Esophagus (tissue), 2 donors: ENCODE results near the gene PBXIP1. TPM values are rescaled to one million over a fixed set of nuclear protein-coding genes. Genes with fewer than 3 reads are reported as not detected.

Source experiments
- H3K27ac ChIP-seq, 2 donors: one replicate each; pipeline ENCODE4 v1.5.1; 2013; ENCODE audit warnings: low read depth in 2 of 2, mild to moderate bottlenecking in 2 of 2, inconsistent platforms in 1 of 2, low read length in 1 of 2, moderate library complexity in 1 of 2
- H3K27me3 ChIP-seq, 2 donors: one replicate each; pipeline ENCODE4 v1.6.1; 2013; ENCODE audit warnings: low read length in 2 of 2, control low read depth in 1 of 2, mild to moderate bottlenecking in 1 of 2; ENCODE audit not compliant: insufficient read depth in 2 of 2, control insufficient read depth in 1 of 2
- H3K36me3 ChIP-seq, 2 donors: one replicate each; pipeline ENCODE4 v1.6.1; 2013; ENCODE audit warnings: low read length in 1 of 2; ENCODE audit not compliant: control insufficient read depth in 2 of 2, insufficient read depth in 2 of 2
- H3K4me1 ChIP-seq, 2 donors: one replicate each; pipeline ENCODE4 v1.6.1; 2013; ENCODE audit warnings: low read length in 1 of 2; ENCODE audit not compliant: control insufficient read depth in 2 of 2, insufficient read depth in 2 of 2
- H3K4me3 ChIP-seq, 2 donors: one replicate each; pipeline ENCODE4 v1.5.1; 2013; ENCODE audit warnings: low read length in 2 of 2, mild to moderate bottlenecking in 2 of 2, low read depth in 1 of 2, moderate library complexity in 1 of 2
- H3K9me3 ChIP-seq, 2 donors: one replicate each; pipeline ENCODE4 v1.6.1; 2013; ENCODE audit warnings: mild to moderate bottlenecking in 2 of 2, low read depth in 1 of 2, low read length in 1 of 2, moderate library complexity in 1 of 2; ENCODE audit not compliant: control insufficient read depth in 2 of 2, insufficient read depth in 1 of 2
- WGBS, 2 donors: extraction: QIAGEN DNeasy Blood & Tissue Kit; methylation state at CpG; one replicate each; pipeline ENCODE4 v1.1.7; 2013; 5-methylcytosine and 5-hydroxymethylcytosine counted together
- polyA plus RNA-seq, 2 donors: library from polyadenylated mRNA; stranded (reverse); fragments of 200-250 nt; gene quantifications; one replicate each; pipeline ENCODE4 v1.2.3, GENCODE V29; 2013
- donor health status: healthy with polysubstance abuse.
- donor health status: Bipolar disorder and iron deficiency.

PBXIP1 gene
- polyA plus RNA-seq, 2 donors = 18.3 to 25.7 TPM

DNA sequence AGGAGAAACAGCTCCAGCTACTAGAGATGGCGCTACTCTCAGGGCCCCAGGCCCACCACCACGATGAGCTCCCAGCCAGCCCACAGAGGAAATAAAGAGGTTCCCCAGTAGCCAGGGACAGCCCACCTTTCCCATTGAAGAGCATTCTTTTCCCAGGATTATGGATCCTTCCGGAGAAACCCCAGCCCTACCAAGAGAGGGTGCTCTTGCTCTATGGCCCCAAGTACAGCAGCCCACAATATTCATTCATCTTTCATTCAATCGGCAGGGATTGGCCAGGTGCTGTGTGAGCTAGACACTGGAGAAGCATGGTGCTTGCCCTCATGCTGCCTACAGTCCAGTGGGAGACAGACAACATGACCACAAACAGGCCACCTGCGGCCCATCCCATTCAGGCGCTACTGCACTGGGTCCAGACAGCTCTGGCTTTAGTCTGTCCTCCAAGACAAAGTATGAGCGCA, 49.2 kb downstream of the PBXIP1 start:
- Histone ChIP-seq H3K27ac (no peak overlapping the region), H3K9me3 (peaks cover 0 to 2% of the 10 kb centered on the region in 2 donors)
- WGBS, 2 donors = 78 to 82% methylated on average over 7 of the region's 7 CpGs

GRCh38 chr1:154902938-154903566, 52.8 kb downstream of the PBXIP1 start:
- Histone ChIP-seq H3K4me1 (no peaks in the 10 kb centered on the region), H3K36me3 (no peaks in the 10 kb centered on the region), H3K27me3 (no peaks in the 10 kb centered on the region), H3K4me3 (no peak overlapping the region), H3K27ac (no peak overlapping the region), H3K9me3 (peaks cover 0 to 2% of the 10 kb centered on the region in 2 donors)
- WGBS, 2 donors = 41 to 61% methylated on average over 3 of the region's 3 CpGs

More for the DNA sequence above, 49.2 kb downstream of the PBXIP1 start:
- peaks cover 0 to 8% of the 10 kb centered on the region in 2 donors for H3K4me1 ChIP-seq
- H3K4me3 ChIP-seq = no peak overlapping the region
- H3K27me3 ChIP-seq = no peaks in the 10 kb centered on the region
- H3K36me3 ChIP-seq = no peaks in the 10 kb centered on the region

DNA sequence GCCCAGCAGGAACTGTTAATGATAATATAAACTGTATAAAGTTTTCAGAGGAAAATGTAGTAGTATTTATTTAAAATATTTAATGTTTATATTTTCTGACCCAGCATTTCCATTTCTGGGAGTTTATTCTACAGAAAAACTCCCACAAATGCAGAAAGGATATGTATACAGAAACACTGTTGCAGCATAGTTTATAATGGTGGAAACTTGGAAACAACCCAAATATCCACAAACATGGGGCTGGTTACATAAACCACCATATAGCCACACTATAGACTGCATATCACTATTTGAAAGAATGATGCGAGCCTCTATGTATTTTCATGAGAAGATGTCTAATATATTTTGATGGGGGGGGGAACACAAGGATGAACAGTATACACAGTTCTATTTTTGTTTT, 54.3 kb downstream of the PBXIP1 start:
- WGBS, 2 donors = 70 to 78% methylated on average over 1 of the region's 1 CpG
- no peaks in the 10 kb centered on the region for H3K27me3 ChIP-seq

DNA sequence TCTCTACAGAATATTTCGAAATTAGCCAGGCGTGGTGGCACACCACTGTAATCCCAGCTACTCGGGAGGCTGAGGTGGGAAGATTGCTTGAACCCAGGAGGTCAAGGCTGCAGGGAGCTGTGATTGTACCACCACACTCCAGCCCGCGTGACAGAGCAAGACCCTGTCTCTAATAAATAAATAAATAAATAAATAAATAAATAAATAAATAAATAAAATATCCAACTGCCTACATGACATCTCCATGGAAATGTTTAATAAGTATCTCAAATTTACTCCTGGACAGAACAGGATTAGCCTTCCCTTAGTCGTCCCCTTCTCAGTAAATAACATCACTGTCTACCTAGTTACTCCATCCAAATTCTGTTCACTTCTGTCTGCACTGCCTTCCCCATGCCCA, 56.9 kb downstream of the PBXIP1 start:
- Histone ChIP-seq H3K27ac (no peak overlapping the region), H3K27me3 (no peaks in the 10 kb centered on the region), H3K4me3 (no peak overlapping the region), H3K4me1 (no peaks in the 10 kb centered on the region), H3K9me3 (no peaks in the 10 kb centered on the region), H3K36me3 (no peaks in the 10 kb centered on the region)
- WGBS, 2 donors = 93 to 95% methylated on average over 6 of the region's 6 CpGs

More for the DNA sequence above, 54.3 kb downstream of the PBXIP1 start:
- H3K4me3 ChIP-seq = no peak overlapping the region
- H3K27ac ChIP-seq = no peak overlapping the region
- no peaks in the 10 kb centered on the region for H3K36me3 ChIP-seq
- H3K4me1 ChIP-seq = no peaks in the 10 kb centered on the region
- H3K9me3 ChIP-seq = no peaks in the 10 kb centered on the region

- no peak overlapping the region for H3K4me3 ChIP-seq
- H3K27ac ChIP-seq = no peak overlapping the region
- H3K4me1 ChIP-seq = no peaks in the 10 kb centered on the region
- no peaks in the 10 kb centered on the region for H3K9me3 ChIP-seq
- no peaks in the 10 kb centered on the region for H3K27me3 ChIP-seq
- H3K36me3 ChIP-seq = no peaks in the 10 kb centered on the region
- WGBS, 2 donors = 53 to 63% methylated on average over 10 of the region's 10 CpGs
Measured at GRCh38 chr1:154896771-154897286, 59.1 kb downstream of the PBXIP1 start.

DNA sequence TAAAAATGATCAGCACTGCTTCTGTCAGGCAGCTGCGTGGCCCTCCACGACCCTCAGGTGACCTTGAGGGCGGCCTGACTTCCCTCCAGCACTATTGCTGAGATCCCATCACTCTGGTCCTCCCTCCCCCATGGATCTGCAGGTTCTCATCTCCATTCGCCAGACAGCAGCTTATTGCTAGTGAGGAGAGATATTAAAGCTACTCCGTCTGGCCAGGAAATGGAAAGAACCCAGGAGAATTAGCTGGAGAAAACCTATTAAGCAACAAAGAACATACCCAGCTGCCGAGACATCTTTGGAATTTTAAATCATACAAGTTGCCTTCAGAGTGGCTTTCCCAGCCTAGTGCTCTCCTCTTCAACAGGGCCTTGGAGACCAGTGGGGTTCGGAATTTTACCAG, 60.1 kb downstream of the PBXIP1 start:
- Histone ChIP-seq H3K36me3 (no peaks in the 10 kb centered on the region), H3K27ac (no peak overlapping the region), H3K9me3 (no peaks in the 10 kb centered on the region), H3K4me1 (no peaks in the 10 kb centered on the region), H3K27me3 (no peaks in the 10 kb centered on the region), H3K4me3 (no peak overlapping the region)
- 71 to 72% methylated on average over 7 of the region's 7 CpGs for WGBS, 2 donors

Other genes with a start within 250 kb of the PBXIP1 start
- gene KCNN3, start 85.8 kb downstream of the PBXIP1 start, polyA plus RNA-seq = under 1 TPM; 0.12 to 0.14 TPM
- gene PMVK, start 19.4 kb downstream of the PBXIP1 start, polyA plus RNA-seq = 10 to 100 TPM; 29.4 to 68.9 TPM
- 10 to 100 TPM; 14.3 to 15.8 TPM for gene PYGO2, start 5.7 kb upstream of the PBXIP1 start, polyA plus RNA-seq
- gene SHC1, start 14.6 kb upstream of the PBXIP1 start, polyA plus RNA-seq = 10 to 100 TPM; 28.8 to 38.8 TPM
- 10 to 100 TPM in 1 of 2 donors, 1 to 10 TPM in 1; 8.9 to 74.3 TPM for gene CKS1B, start 18.6 kb upstream of the PBXIP1 start, polyA plus RNA-seq
- 10 to 100 TPM; 27.1 TPM for gene FLAD1, start 27.2 kb upstream of the PBXIP1 start, polyA plus RNA-seq
- under 1 TPM in 1 of 2 donors, not detected in 1; 0.22 TPM for gene LENEP, start 37.5 kb upstream of the PBXIP1 start, polyA plus RNA-seq
- 10 to 100 TPM; 71.7 to 95.8 TPM for gene ZBTB7B, start 46.7 kb upstream of the PBXIP1 start, polyA plus RNA-seq
- 10 to 100 TPM in 1 of 2 donors, 1 to 10 TPM in 1; 1.7 to 10.1 TPM for gene DCST2, start 77.7 kb upstream of the PBXIP1 start, polyA plus RNA-seq
- under 1 TPM; 0.14 to 0.29 TPM for gene DCST1, start 77.7 kb upstream of the PBXIP1 start, polyA plus RNA-seq
- 100 to 1,000 TPM; 122 to 222 TPM for gene ADAM15, start 95.2 kb upstream of the PBXIP1 start, polyA plus RNA-seq
- gene EFNA4, start 107.6 kb upstream of the PBXIP1 start, polyA plus RNA-seq = 10 to 100 TPM; 14.7 to 16.2 TPM
- gene EFNA3, start 122.7 kb upstream of the PBXIP1 start, polyA plus RNA-seq = 10 to 100 TPM; 16.3 to 21.7 TPM
- 10 to 100 TPM; 32.9 to 48.1 TPM for gene EFNA1, start 171.8 kb upstream of the PBXIP1 start, polyA plus RNA-seq
- 10 to 100 TPM; 41.0 to 51.5 TPM for gene SLC50A1, start 179.8 kb upstream of the PBXIP1 start, polyA plus RNA-seq
- 100 to 1,000 TPM; 103 to 248 TPM for gene DPM3, start 184.4 kb upstream of the PBXIP1 start, polyA plus RNA-seq
- 100 to 1,000 TPM; 161 to 260 TPM for gene KRTCAP2, start 217.2 kb upstream of the PBXIP1 start, polyA plus RNA-seq
- under 1 TPM; 0.19 to 0.47 TPM for gene TRIM46, start 217.8 kb upstream of the PBXIP1 start, polyA plus RNA-seq